Heart left ventricle (tissue), 13 donors: ENCODE data around the gene SFT2D1.

ENCODE experiments used
- CTCF ChIP-seq, 12 donors: fragments of 200-600 bp; sonication (generic) in 4 of 12; IDR thresholded peaks; one replicate each; pipeline versions ENCODE4 v1.5.0 to v1.8.0; 2018 to 2022; ENCODE audit warnings: antibody characterized with exemption in 12 of 12, mild to moderate bottlenecking in 5 of 12
- POLR2A ChIP-seq, 2 donors: fragments of 450-650 bp; IDR thresholded peaks; one replicate each; pipeline ENCODE4 v1.6.1; 2017; ENCODE audit warnings: antibody characterized with exemption in 2 of 2, mild to moderate bottlenecking in 2 of 2, moderate library complexity in 2 of 2
- donor health status: ischemic (EF 13 %, LVEDD 7.1; RV severe dilation, severe dysfunction).
- donor health status: DM: no; HTN: yes; CAD: no.
- donor health status: DM: no; HTN: no; CAD: no.
- donor health status: ischemic (EF 25% LVEDD 6.9; RV normal size, moderate dysfunction).
- donor health status: ischemic (EF 25% LVEDD 5.7; RV mildly dilated, moderate dysfunction).
- donor health status: ischemic (EF 35%, LVEDD 5.7; RV mildly dilated, moderate dysfunction).
- donor health status: nonischemic (EF 11% LVEDD 7.7; RV severe dilation, severe dysfunction).
- donor health status: DM: yes; HTN: yes; CAD: no.
- donor health status: PGD.
- donor health status: ischemic (EF 29% LVEDD 5.4; RV normal size, mild dysfunction).
- donor health status: nonischemic (EF 23%, LVEDD 6.1; RV moderate dilation, normal function).

- TF ChIP-seq CTCF (IDR thresholded peaks at IDR 0.05) (no peak), POLR2A (IDR thresholded peaks at IDR 0.05) (no peak)
Observed at GRCh38 chr6:166338854-166339253, 3.5 kb downstream of the SFT2D1 start.
